Lower lobe of right lung (tissue), 2 donors: ENCODE measurements around the gene BMP7. TPM values are rescaled to one million over a fixed set of nuclear protein-coding genes. Genes with fewer than 3 reads are reported as not detected.

Source experiments
- ATAC-seq, 2 donors: fragments of 200-7000 bp; cut with Tn5 transposase; one replicate each; pipeline ENCODE4 v1.9.1; 2020 to 2022; ENCODE audit warnings: mild to moderate bottlenecking in 2 of 2, moderate library complexity in 2 of 2
- DNase-seq: peaks from one replicate; pipeline ENCODE4 v3.0.0-alpha.2; 2020
- H3K27ac ChIP-seq: fragments of 200-600 bp; one replicate; pipeline ENCODE4 v1.8.0; 2022
- H3K27me3 ChIP-seq: fragments of 200-600 bp; one replicate; pipeline ENCODE4 v1.8.0; 2022; ENCODE audit warnings: low read depth
- H3K36me3 ChIP-seq: fragments of 200-600 bp; one replicate; pipeline ENCODE4 v1.8.0; 2022; ENCODE audit warnings: mild to moderate bottlenecking
- H3K4me1 ChIP-seq: fragments of 200-600 bp; one replicate; pipeline ENCODE4 v1.8.0; 2022
- H3K4me3 ChIP-seq: fragments of 200-600 bp; one replicate; pipeline ENCODE4 v1.8.0; 2022; ENCODE audit warnings: mild to moderate bottlenecking
- H3K9me3 ChIP-seq: fragments of 200-600 bp; one replicate; pipeline ENCODE4 v1.8.0; 2022
- intact Hi-C: fragments of 100-400 bp; cut with DNase I; formaldehyde crosslinking; loops from one replicate; pipeline ENCODE4 v1.11.0; 2022
- total RNA-seq: library from RNA; stranded (reverse); fragmentation: NEBNext Ultra II Directional; extraction: Animal tissue kit (Norgen Biotek cat#: 25700); gene quantifications from one replicate; pipeline ENCODE4 v1.2.1, GENCODE V29; 2021
- TF ChIP-seq, protein P1 (sequence below): fragments of 200-600 bp; IDR thresholded peaks from one replicate; pipeline ENCODE4 v1.8.0; 2022; ENCODE audit warnings: antibody characterized with exemption, mild to moderate bottlenecking
- donor health status: DM: no; HTN: yes; CAD: no; lungs with severe emphysema.

BMP7 gene
- total RNA-seq, 1 donor from 2014 or later: 0.74 TPM

DNA sequence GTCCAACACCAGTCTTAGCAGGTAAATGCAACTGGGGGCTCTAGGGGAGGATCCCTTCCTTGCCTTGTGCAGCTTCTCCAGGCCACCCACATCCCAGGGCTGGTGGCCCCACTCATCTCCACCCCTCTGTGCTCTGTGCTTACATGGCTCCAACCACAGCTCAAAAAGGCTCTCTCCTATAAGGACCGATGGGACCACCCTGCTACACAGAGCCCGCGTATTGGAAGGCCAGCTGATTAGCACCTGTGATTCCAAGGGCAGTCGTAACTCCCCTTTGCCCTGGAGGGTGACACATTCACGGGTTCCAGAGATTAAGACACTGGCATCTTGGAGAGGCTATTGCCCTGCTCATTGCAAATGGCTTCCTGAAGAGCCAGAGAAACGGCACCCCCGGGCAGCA, 84.8 kb downstream of the BMP7 start:
- no peaks in the 10 kb centered on the region for H3K36me3 ChIP-seq
- H3K4me1 ChIP-seq: no peaks in the 10 kb centered on the region
- H3K9me3 ChIP-seq: no peaks in the 10 kb centered on the region
- peaks cover 7% of the 10 kb centered on the region for H3K27me3 ChIP-seq
- DNase-seq (no peak), ATAC-seq (no peak)
- TF ChIP-seq, protein P1, sequence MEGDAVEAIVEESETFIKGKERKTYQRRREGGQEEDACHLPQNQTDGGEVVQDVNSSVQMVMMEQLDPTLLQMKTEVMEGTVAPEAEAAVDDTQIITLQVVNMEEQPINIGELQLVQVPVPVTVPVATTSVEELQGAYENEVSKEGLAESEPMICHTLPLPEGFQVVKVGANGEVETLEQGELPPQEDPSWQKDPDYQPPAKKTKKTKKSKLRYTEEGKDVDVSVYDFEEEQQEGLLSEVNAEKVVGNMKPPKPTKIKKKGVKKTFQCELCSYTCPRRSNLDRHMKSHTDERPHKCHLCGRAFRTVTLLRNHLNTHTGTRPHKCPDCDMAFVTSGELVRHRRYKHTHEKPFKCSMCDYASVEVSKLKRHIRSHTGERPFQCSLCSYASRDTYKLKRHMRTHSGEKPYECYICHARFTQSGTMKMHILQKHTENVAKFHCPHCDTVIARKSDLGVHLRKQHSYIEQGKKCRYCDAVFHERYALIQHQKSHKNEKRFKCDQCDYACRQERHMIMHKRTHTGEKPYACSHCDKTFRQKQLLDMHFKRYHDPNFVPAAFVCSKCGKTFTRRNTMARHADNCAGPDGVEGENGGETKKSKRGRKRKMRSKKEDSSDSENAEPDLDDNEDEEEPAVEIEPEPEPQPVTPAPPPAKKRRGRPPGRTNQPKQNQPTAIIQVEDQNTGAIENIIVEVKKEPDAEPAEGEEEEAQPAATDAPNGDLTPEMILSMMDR: no peak
- intact Hi-C loops: no loop called here
- no peak overlapping the region for H3K4me3 ChIP-seq
- H3K27ac ChIP-seq: no peak overlapping the region

DNA sequence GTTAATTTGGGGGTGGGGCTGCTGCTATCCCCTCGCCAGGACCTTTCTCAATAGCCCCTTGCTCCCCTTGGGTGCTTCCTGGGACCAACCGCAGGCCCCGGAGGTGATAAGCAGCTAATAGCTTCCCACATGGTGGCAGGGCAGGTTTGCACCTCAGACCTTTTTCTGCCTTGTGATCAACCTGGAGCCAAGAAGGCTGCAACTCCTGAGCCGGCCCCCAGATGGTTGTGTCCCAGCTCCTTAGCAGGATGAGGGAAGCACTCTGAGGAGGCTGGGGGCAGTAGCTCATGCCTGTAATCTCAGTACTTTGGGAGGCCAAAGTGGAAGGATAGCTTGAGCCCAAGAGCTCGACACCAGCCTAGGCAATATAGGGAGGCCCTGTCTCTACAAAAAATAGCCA, 85.5 kb downstream of the BMP7 start:
- no peaks in the 10 kb centered on the region for H3K9me3 ChIP-seq
- TF ChIP-seq, protein P1: no peak
- DNase-seq (no peak), ATAC-seq (no peak)
- peaks cover 7% of the 10 kb centered on the region for H3K27me3 ChIP-seq
- intact Hi-C loops: no loop called here
- no peaks in the 10 kb centered on the region for H3K36me3 ChIP-seq
- H3K4me3 ChIP-seq: no peak overlapping the region
- no peaks in the 10 kb centered on the region for H3K4me1 ChIP-seq
- H3K27ac ChIP-seq: no peak overlapping the region

DNA sequence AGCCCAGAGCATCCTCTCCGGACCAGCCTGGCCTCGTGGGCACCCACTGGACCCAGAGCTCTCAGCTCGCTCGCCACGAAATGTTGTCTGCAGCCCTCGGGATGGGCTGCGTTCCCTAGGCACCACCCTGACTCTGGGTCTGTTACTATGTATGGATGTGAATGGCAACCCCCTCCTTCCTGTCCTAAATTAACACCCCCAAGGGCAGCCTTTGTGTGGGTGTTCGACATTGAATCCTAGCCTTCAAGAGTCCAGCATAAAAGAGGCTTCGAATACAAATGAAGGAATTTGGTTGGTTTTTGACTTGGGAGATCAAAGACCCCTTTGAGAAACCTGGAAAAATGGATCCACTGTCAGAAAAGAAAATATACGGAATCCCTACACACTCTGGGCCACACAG, 86.1 kb downstream of the BMP7 start:
- no peak overlapping the region for H3K27ac ChIP-seq
- no peaks in the 10 kb centered on the region for H3K9me3 ChIP-seq
- H3K4me1 ChIP-seq: no peaks in the 10 kb centered on the region
- H3K4me3 ChIP-seq: no peak overlapping the region
- TF ChIP-seq, protein P1: no peak
- no peaks in the 10 kb centered on the region for H3K36me3 ChIP-seq
- no peak for ATAC-seq
- peaks cover 7% of the 10 kb centered on the region for H3K27me3 ChIP-seq
- intact Hi-C loops: no loop called here
- no peak for DNase-seq

DNA sequence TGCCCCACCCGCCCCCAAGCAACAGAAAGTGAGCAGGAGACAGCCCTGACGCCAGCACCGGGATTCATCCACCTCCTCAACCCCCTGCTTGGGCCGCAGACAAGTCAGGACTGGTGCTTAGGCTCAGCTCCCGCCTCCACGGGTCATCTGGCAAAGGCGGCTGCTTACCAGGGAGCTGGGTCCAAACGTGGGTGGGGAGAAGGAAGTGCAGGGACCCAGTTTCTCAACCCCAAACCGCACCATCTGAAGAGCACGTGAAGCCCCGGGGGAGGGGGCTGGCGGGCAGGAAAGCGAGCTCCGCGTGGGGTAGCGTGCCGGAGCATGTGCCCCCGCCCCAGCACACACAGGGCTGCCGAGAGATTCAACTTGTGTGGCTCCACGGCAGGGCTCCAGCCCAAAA, 87.2 kb downstream of the BMP7 start:
- TF ChIP-seq, protein P1: no peak
- peaks cover 7% of the 10 kb centered on the region for H3K27me3 ChIP-seq
- no peak for ATAC-seq
- no peak for DNase-seq
- intact Hi-C loops: no loop called here
- no peaks in the 10 kb centered on the region for H3K36me3 ChIP-seq
- no peak overlapping the region for H3K27ac ChIP-seq
- H3K4me3 ChIP-seq: no peak overlapping the region
- no peaks in the 10 kb centered on the region for H3K4me1 ChIP-seq
- no peaks in the 10 kb centered on the region for H3K9me3 ChIP-seq

DNA sequence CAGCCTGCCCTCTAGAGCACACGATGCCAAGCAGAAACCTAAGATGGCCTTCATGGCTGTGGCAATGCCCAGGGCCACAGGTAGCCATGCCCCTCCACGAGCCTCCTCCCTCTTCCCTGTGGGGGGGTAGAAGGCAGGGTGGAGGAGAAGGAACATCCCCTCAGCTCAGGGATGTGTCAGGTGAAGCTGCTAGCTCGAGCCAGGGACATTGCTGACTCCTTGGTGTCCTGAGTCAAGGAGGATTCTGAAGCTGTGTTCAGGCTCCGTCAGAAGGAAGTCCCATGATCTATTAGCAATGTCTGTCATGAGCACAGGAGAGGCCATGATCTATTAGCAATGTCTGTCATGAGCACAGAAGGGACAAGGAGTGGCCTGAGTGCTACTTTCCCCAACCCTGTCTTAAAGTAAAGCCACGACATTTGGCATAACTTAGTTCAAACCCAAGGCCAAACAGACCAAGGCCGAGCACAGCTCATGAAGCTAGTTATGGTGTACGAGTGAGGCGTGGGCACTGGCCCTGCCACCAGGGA, 87.8 kb downstream of the BMP7 start:
- H3K36me3 ChIP-seq: no peaks in the 10 kb centered on the region
- intact Hi-C loops: no loop called here
- H3K27ac ChIP-seq: no peak overlapping the region
- DNase-seq: no peak
- no peak overlapping the region for H3K4me3 ChIP-seq
- H3K4me1 ChIP-seq: no peaks in the 10 kb centered on the region
- no peak for ATAC-seq
- H3K9me3 ChIP-seq: no peaks in the 10 kb centered on the region
- peaks cover 7% of the 10 kb centered on the region for H3K27me3 ChIP-seq
- TF ChIP-seq, protein P1: no peak
